Measurements from ENCODE around the gene CRNKL1.

The CRNKL1 gene

DNA sequence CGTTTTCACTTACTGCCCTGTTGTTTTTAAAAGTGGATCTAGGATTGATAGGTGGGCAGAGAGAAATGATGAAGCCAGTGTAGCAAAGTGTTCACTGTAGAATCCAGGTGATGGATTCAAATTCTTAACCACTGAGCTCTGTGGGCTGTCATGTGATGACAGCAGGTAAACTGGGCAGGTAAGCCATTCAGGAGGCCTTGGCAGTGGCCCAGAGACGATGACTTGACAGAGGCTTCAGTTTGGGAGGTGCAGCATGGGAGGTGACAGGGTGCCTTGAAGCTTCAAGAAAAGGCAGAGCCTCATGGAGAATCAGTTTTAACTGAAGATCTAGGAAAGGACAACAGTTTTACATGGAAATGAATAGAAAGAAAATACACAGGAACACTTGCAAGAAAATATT, 33.1 kb downstream of the CRNKL1 start:
- Histone ChIP-seq H3K4me1 (ENCODE audit: insufficient read depth, low read length, severe bottlenecking) (peaks cover 35% of the 10 kb centered on the region), H2AFZ (ENCODE audit: low read length) (no peak overlapping the region), H3K27me3 (ENCODE audit: insufficient read depth, low read length) (no peaks in the 10 kb centered on the region), H3F3A (ENCODE audit: insufficient read depth, low read length) (no peaks in the 10 kb centered on the region), H4K20me1 (ENCODE audit: insufficient read depth, low read length) (no peaks in the 10 kb centered on the region), H3K4me3 (ENCODE audit: low read depth, low read length, poor library complexity, severe bottlenecking) (no peak overlapping the region), H3K4me2 (ENCODE audit: low read length) (peak overlapping the region; percentile 94; the same call in 1 of the 2 replicates), H3K9me2 (ENCODE audit: low read depth, low read length) (no peaks in the 10 kb centered on the region), H3K36me3 (ENCODE audit: insufficient read depth, low read length) (peaks cover 30% of the 10 kb centered on the region), H3K9me3 (ENCODE audit: low read length) (no peaks in the 10 kb centered on the region), H3K9ac (ENCODE audit: low read length) (no peak overlapping the region), H3K27ac (ENCODE audit: low read depth, low read length, poor library complexity, severe bottlenecking) (no peak overlapping the region), H3K79me2 (ENCODE audit: insufficient read depth, low read length) (peaks cover 58% of the 10 kb centered on the region)
- no peak for TF ChIP-seq EZH2 (IDR thresholded peaks at IDR 0.05; ENCODE audit: borderline replicate concordance, low read length)
- TF ChIP-seq, protein P1, sequence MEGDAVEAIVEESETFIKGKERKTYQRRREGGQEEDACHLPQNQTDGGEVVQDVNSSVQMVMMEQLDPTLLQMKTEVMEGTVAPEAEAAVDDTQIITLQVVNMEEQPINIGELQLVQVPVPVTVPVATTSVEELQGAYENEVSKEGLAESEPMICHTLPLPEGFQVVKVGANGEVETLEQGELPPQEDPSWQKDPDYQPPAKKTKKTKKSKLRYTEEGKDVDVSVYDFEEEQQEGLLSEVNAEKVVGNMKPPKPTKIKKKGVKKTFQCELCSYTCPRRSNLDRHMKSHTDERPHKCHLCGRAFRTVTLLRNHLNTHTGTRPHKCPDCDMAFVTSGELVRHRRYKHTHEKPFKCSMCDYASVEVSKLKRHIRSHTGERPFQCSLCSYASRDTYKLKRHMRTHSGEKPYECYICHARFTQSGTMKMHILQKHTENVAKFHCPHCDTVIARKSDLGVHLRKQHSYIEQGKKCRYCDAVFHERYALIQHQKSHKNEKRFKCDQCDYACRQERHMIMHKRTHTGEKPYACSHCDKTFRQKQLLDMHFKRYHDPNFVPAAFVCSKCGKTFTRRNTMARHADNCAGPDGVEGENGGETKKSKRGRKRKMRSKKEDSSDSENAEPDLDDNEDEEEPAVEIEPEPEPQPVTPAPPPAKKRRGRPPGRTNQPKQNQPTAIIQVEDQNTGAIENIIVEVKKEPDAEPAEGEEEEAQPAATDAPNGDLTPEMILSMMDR (IDR thresholded peaks at IDR 0.05; ENCODE audit: low read length): no peak

DNA sequence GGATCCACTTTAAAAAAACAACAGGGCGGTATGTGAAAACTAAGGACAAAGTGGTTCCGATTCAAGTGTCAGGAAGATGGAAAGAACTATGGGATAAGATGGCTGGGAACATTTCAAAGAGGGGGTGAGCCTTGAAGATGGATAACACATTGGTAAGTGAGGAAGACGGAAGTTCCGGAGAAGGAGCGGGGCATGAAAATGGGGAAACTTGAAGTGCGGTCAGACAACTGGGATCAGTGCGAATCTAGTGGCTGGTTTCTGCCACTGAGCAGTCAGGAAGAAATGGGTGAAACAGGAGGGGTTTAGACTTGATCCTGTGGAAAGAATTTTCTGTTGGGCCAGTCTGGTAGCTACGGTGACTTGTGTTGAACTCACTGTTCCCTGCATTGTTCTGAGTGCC, 33.9 kb downstream of the CRNKL1 start:
- H3K4me2 ChIP-seq (ENCODE audit: low read length): peak overlapping the region; percentile 94
- TF ChIP-seq, protein P1 (IDR thresholded peaks at IDR 0.05; ENCODE audit: low read length): no peak
- TF ChIP-seq EZH2 (IDR thresholded peaks at IDR 0.05; ENCODE audit: borderline replicate concordance, low read length): no peak
- no peaks in the 10 kb centered on the region for H3K9me3 ChIP-seq (ENCODE audit: low read length)
- peak overlapping the region; percentile 87 for H3K4me3 ChIP-seq (ENCODE audit: low read depth, low read length, poor library complexity, severe bottlenecking)
- H3F3A ChIP-seq (ENCODE audit: insufficient read depth, low read length): no peaks in the 10 kb centered on the region
- peaks cover 35% of the 10 kb centered on the region for H3K4me1 ChIP-seq (ENCODE audit: insufficient read depth, low read length, severe bottlenecking)
- peaks cover 50% of the 10 kb centered on the region for H3K79me2 ChIP-seq (ENCODE audit: insufficient read depth, low read length)
- H3K27ac ChIP-seq (ENCODE audit: low read depth, low read length, poor library complexity, severe bottlenecking): no peak overlapping the region
- H3K36me3 ChIP-seq (ENCODE audit: insufficient read depth, low read length): peaks cover 22% of the 10 kb centered on the region
- no peak overlapping the region for H2AFZ ChIP-seq (ENCODE audit: low read length)
- H4K20me1 ChIP-seq (ENCODE audit: insufficient read depth, low read length): no peaks in the 10 kb centered on the region
- no peaks in the 10 kb centered on the region for H3K9me2 ChIP-seq (ENCODE audit: low read depth, low read length)
- no peaks in the 10 kb centered on the region for H3K27me3 ChIP-seq (ENCODE audit: insufficient read depth, low read length)
- H3K9ac ChIP-seq (ENCODE audit: low read length): peak overlapping the region; percentile 93

DNA sequence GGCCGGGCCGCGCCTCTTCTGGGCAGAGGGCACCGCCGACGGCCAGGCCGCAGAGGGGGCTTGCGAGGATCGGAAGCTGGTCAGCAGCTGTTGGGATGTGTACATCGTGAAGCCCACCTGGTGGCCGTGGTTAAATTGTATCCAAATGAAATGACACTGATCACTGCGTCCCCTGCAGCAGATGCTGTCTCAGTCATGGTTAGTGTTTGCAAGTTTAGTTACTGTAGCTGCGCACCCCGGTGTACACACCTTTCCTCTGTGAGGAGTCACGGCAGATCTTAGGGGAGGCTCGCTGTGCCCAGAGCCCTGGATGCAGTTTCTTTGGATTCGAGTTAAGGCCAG, 34.5 kb downstream of the CRNKL1 start:
- Histone ChIP-seq H3K4me2 (ENCODE audit: low read length) (peak overlapping the region; percentile 94), H3K27me3 (ENCODE audit: insufficient read depth, low read length) (no peaks in the 10 kb centered on the region), H4K20me1 (ENCODE audit: insufficient read depth, low read length) (no peaks in the 10 kb centered on the region), H3K9me2 (ENCODE audit: low read depth, low read length) (no peaks in the 10 kb centered on the region), H2AFZ (ENCODE audit: low read length) (no peak overlapping the region), H3K9ac (ENCODE audit: low read length) (peak overlapping the region; percentile 93), H3K4me3 (ENCODE audit: low read depth, low read length, poor library complexity, severe bottlenecking) (peak overlapping the region; percentile 87), H3K79me2 (ENCODE audit: insufficient read depth, low read length) (peaks cover 49% of the 10 kb centered on the region), H3K9me3 (ENCODE audit: low read length) (no peaks in the 10 kb centered on the region), H3K27ac (ENCODE audit: low read depth, low read length, poor library complexity, severe bottlenecking) (no peak overlapping the region), H3K36me3 (ENCODE audit: insufficient read depth, low read length) (peaks cover 17% of the 10 kb centered on the region), H3F3A (ENCODE audit: insufficient read depth, low read length) (no peaks in the 10 kb centered on the region), H3K4me1 (ENCODE audit: insufficient read depth, low read length, severe bottlenecking) (peaks cover 35% of the 10 kb centered on the region)
- TF ChIP-seq, protein P1 (IDR thresholded peaks at IDR 0.05; ENCODE audit: low read length): no peak
- no peak for TF ChIP-seq EZH2 (IDR thresholded peaks at IDR 0.05; ENCODE audit: borderline replicate concordance, low read length)

Measured in OCI-LY1 (cell line).